ENCODE measurements around the gene KCNT2. TPM values are rescaled to one million over a fixed set of nuclear protein-coding genes. Genes with fewer than 3 reads are reported as not detected.

Gene KCNT2
- total and polyA plus RNA-seq, 8 donors: 2.7 to 6.8 (median 5.1) TPM

Small RNA genes lying within 50 kb of the gene (microRNA-seq; reads per million reads assigned to microRNA genes)
- 0 to 0.14 reads per million in 2 donors for gene MIR4735

Other genes starting within 250 kb of the KCNT2 start
- gene CFH, start 43.6 kb upstream of the KCNT2 start, total RNA-seq: 100 to 1,000 TPM; 101 to 161 TPM
- gene CFH, start 43.6 kb upstream of the KCNT2 start, polyA plus RNA-seq (ENCODE audit: insufficient read length in 6 of 6): 10 to 100 TPM; 19.7 to 38.5 (median 29.1) TPM
- gene CFHR3, start 166.4 kb upstream of the KCNT2 start, total RNA-seq: under 1 TPM; 0.17 to 0.34 TPM
- under 1 TPM; 0.13 to 0.98 (median 0.77) TPM for gene CFHR3, start 166.4 kb upstream of the KCNT2 start, polyA plus RNA-seq (ENCODE audit: insufficient read length in 6 of 6)
- not detected for gene CFHR1, start 211.3 kb upstream of the KCNT2 start, total RNA-seq
- 1 to 10 TPM in 5 of 6 donors, under 1 TPM in 1; 0.52 to 7.6 (median 3.6) TPM for gene CFHR1, start 211.3 kb upstream of the KCNT2 start, polyA plus RNA-seq (ENCODE audit: insufficient read length in 6 of 6)

Measured in left lung (tissue), 8 donors.